ENCODE measurements around the gene SMC5. TPM values are rescaled to one million over a fixed set of nuclear protein-coding genes. Genes with fewer than 3 reads are reported as not detected.
"Not testable (repeated sequence)": the region's sequence is repeated elsewhere in the genome, so short reads cannot be mapped to it uniquely, and the experiment has no call there.

SMC5 gene
- total and polyA plus RNA-seq, 5 donors: 7.7 to 24.4 (median 15.8) TPM

GRCh38 chr9:70389621-70390266 is 131.0 kb downstream of the SMC5 start:
- ATAC-seq (peak; percentile 56 to 77), DNase-seq (peak in 1 of 3 donors; percentile 59)
- Histone ChIP-seq H3K4me3 (ENCODE audit: low read length) (no peak overlapping the region), H3K27me3 (ENCODE audit: control insufficient read depth, insufficient read depth) (no peaks in the 10 kb centered on the region), H3K27ac (ENCODE audit: low read length) (no peak overlapping the region), H3K9me3 (ENCODE audit: control insufficient read depth, low read length) (no peaks in the 10 kb centered on the region), H3K4me1 (ENCODE audit: control insufficient read depth, insufficient read depth, low read length) (peaks cover 33% of the 10 kb centered on the region)
- WGBS: 49% methylated on average over 10 of the region's 10 CpGs
- intact Hi-C loops (cut with DNase I): loop anchor here in 1 of 4 donors (2.0 kb wide), 1 partner anchor 21 kb away; no protein-coding TSS in a partner anchor

DNA sequence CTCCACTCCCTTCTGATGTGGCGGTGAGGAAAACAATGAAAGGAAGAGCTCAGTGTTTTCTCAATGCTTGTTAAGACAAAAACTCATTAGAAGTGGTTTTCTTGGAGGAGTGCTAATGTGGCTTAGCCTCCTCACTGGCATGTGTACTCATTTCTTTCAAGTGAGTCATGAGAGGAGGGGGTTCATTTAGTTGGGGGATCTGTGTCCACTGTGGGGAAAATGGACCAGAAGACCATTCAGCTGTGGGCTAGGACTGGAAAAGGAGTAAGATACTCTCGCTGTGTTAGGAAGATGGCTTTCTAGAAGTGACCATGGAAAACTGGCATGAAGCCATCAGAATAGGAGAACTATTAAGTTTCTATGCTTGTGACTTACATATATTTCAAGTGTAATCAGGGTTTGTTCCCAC is 132.2 kb downstream of the SMC5 start:
- intact Hi-C loops (cut with DNase I): loop anchor here in 1 of 4 donors (2.0 kb wide), 1 partner anchor 20 kb away; no protein-coding TSS in a partner anchor
- H3K4me1 ChIP-seq (ENCODE audit: control insufficient read depth, insufficient read depth, low read length): peaks cover 35% of the 10 kb centered on the region
- H3K4me3 ChIP-seq (ENCODE audit: low read length): no peak overlapping the region
- H3K27me3 ChIP-seq (ENCODE audit: control insufficient read depth, insufficient read depth): no peaks in the 10 kb centered on the region
- peak in 1 of 2 donors; percentile 16 for ATAC-seq
- WGBS: 53% methylated on average over 2 of the region's 2 CpGs
- no peaks in the 10 kb centered on the region for H3K9me3 ChIP-seq (ENCODE audit: control insufficient read depth, low read length)
- H3K27ac ChIP-seq (ENCODE audit: low read length): peak overlapping the region; percentile 59
- no peak for DNase-seq

- Histone ChIP-seq H3K27me3 (ENCODE audit: control insufficient read depth, insufficient read depth) (no peaks in the 10 kb centered on the region), H3K9me3 (ENCODE audit: control insufficient read depth, low read length) (no peaks in the 10 kb centered on the region), H3K4me1 (ENCODE audit: control insufficient read depth, insufficient read depth, low read length) (peaks cover 38% of the 10 kb centered on the region), H3K4me3 (ENCODE audit: low read length) (no peak overlapping the region), H3K27ac (ENCODE audit: low read length) (no peak overlapping the region)
- intact Hi-C loops (cut with DNase I): no loop called here
- ATAC-seq: peak in 1 of 2 donors; percentile 22
- no peak for DNase-seq
- WGBS: 73% methylated on average over 2 of the region's 2 CpGs
These were observed 133.4 kb downstream of the SMC5 start for GRCh38 chr9:70392189-70392588.

DNA sequence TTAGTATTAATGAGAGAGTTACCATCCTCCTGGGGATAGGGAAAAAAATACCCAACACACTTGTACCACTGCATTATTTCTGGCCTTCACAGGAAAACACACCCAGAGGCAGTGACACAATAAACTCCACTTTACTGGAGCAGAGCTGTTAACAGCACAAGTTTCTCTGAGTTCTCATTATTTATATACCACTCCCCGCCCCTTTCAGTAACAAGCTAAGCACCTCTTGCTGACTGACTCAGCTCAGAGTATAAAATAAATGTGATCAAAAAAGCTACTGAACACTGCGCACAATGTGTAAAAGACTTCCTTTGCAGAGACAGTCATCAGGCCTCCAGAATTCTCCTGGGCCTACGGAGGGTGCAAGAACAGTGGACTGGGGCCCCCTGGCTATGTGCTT is 134.1 kb downstream of the SMC5 start:
- 67% methylated on average over 3 of the region's 3 CpGs for WGBS
- H3K4me1 ChIP-seq (ENCODE audit: control insufficient read depth, insufficient read depth, low read length): peaks cover 43% of the 10 kb centered on the region
- DNase-seq: no peak
- no peak overlapping the region for H3K27ac ChIP-seq (ENCODE audit: low read length)
- H3K4me3 ChIP-seq (ENCODE audit: low read length): no peak overlapping the region
- H3K27me3 ChIP-seq (ENCODE audit: control insufficient read depth, insufficient read depth): no peaks in the 10 kb centered on the region
- no peaks in the 10 kb centered on the region for H3K9me3 ChIP-seq (ENCODE audit: control insufficient read depth, low read length)
- ATAC-seq: peak; percentile 18 to 55
- intact Hi-C loops (cut with DNase I): no loop called here

- intact Hi-C loops (cut with DNase I): no loop called here
- H3K27ac ChIP-seq (ENCODE audit: low read length): no peak overlapping the region
- peaks cover 50% of the 10 kb centered on the region for H3K4me1 ChIP-seq (ENCODE audit: control insufficient read depth, insufficient read depth, low read length)
- no peak for ATAC-seq
- H3K27me3 ChIP-seq (ENCODE audit: control insufficient read depth, insufficient read depth): no peaks in the 10 kb centered on the region
- no peaks in the 10 kb centered on the region for H3K9me3 ChIP-seq (ENCODE audit: control insufficient read depth, low read length)
- WGBS: 76% methylated on average over 6 of the region's 6 CpGs
- DNase-seq: no peak
- H3K4me3 ChIP-seq (ENCODE audit: low read length): no peak overlapping the region
These were observed 136.9 kb downstream of the SMC5 start for GRCh38 chr9:70395652-70396051.

DNA sequence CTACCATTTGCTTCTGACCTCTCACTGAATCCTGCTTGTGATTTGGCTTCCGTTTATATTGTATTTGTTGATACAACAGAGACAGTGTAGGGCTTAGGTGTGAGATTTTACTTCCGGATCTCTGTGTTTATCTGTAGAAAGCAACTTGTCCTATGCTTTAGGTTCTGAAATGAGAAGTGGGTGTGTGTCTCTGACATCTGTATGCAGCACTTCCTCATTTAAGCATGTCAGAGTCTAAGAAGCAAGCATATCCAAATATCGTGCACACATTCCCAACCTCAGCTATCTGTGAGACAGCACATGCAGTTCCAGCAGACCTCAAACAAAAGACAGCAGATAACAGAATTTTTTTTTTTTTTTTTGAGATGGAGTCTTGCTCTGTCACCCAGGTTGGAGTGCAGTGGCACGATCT is 139.4 kb downstream of the SMC5 start:
- Histone ChIP-seq H3K4me3 (ENCODE audit: low read length) (peak overlapping the region; percentile 9), H3K4me1 (ENCODE audit: control insufficient read depth, insufficient read depth, low read length) (peaks cover 37% of the 10 kb centered on the region), H3K9me3 (ENCODE audit: control insufficient read depth, low read length) (no peaks in the 10 kb centered on the region), H3K27me3 (ENCODE audit: control insufficient read depth, insufficient read depth) (no peaks in the 10 kb centered on the region), H3K27ac (ENCODE audit: low read length) (no peak overlapping the region)
- DNase-seq (no peak), ATAC-seq (peak; percentile 65 to 80)
- intact Hi-C loops (cut with DNase I): no loop called here
- WGBS: 12% methylated on average over 4 of the region's 4 CpGs

DNA sequence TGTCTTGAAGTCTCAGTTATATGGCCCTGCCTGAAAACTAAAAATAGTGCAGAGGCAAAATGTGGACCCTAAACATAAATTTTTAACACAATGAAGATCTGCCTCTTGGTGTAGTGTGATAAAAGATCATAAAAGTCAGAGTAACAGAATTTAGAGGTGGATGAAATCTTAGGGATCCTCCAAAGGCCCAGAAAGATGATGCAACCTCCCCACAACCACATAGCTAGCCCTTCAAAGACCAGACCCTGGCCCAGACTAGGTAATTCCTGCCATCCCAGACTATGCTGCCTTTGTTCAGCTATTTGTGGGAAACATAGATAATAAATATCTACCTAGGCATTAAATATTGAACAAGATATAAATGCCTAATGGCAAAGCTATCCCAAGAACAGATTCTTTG is 140.4 kb downstream of the SMC5 start:
- peak overlapping the region; percentile 81 for H3K27ac ChIP-seq (ENCODE audit: low read length)
- H3K9me3 ChIP-seq (ENCODE audit: control insufficient read depth, low read length): no peaks in the 10 kb centered on the region
- no peak overlapping the region for H3K4me3 ChIP-seq (ENCODE audit: low read length)
- intact Hi-C loops (cut with DNase I): no loop called here
- peaks cover 38% of the 10 kb centered on the region for H3K4me1 ChIP-seq (ENCODE audit: control insufficient read depth, insufficient read depth, low read length)
- ATAC-seq (no peak), DNase-seq (no peak)
- no peaks in the 10 kb centered on the region for H3K27me3 ChIP-seq (ENCODE audit: control insufficient read depth, insufficient read depth)

- ATAC-seq (peak in 1 of 2 donors; percentile 4), DNase-seq (no peak)
- Histone ChIP-seq H3K9me3 (ENCODE audit: control insufficient read depth, low read length) (no peaks in the 10 kb centered on the region), H3K27me3 (ENCODE audit: control insufficient read depth, insufficient read depth) (no peaks in the 10 kb centered on the region), H3K4me3 (ENCODE audit: low read length) (peak overlapping the region; percentile 12), H3K27ac (ENCODE audit: low read length) (peak overlapping the region; percentile 50), H3K4me1 (ENCODE audit: control insufficient read depth, insufficient read depth, low read length) (peaks cover 42% of the 10 kb centered on the region)
- 71% methylated on average over 5 of the region's 5 CpGs for WGBS
- intact Hi-C loops (cut with DNase I): loop anchor here in 1 of 4 donors (10.0 kb wide), 1 partner anchor 45 kb away; no protein-coding TSS in a partner anchor
These were observed 141.5 kb downstream of the SMC5 start for GRCh38 chr9:70400107-70400892.

DNA sequence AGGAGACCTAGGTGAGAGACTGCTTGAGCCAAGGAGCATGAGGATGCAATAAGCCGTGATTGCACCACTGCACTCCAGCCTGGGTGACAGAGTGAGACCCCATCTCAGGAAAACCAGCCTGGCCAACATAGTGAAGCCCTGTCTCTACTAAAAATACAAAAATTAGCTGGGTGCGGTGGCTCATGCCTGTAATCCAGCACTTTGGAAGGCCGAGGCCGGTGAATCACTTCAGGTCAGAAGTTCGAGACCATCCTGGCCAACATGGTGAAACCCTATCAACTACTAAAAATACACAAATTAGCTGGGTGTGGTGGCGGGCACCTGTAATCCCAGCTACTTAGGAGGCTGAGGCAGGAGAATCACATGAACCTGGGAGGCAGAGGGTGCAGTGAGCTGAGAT is 142.5 kb downstream of the SMC5 start:
- intact Hi-C loops (cut with DNase I): loop anchor here in 1 of 4 donors (10.0 kb wide), 1 partner anchor 46 kb away; no protein-coding TSS in a partner anchor
- not testable (repeated sequence) for H3K9me3 ChIP-seq (ENCODE audit: control insufficient read depth, low read length); H3K4me3 ChIP-seq (ENCODE audit: low read length); DNase-seq; H3K27ac ChIP-seq (ENCODE audit: low read length); ATAC-seq; H3K27me3 ChIP-seq (ENCODE audit: control insufficient read depth, insufficient read depth)
- WGBS: 95% methylated on average over 6 of the region's 6 CpGs
- peaks cover 42% of the 10 kb centered on the region for H3K4me1 ChIP-seq (ENCODE audit: control insufficient read depth, insufficient read depth, low read length)

GRCh38 chr9:70402213-70402612 is 143.4 kb downstream of the SMC5 start:
- peaks cover 43% of the 10 kb centered on the region for H3K4me1 ChIP-seq (ENCODE audit: control insufficient read depth, insufficient read depth, low read length)
- H3K9me3 ChIP-seq (ENCODE audit: control insufficient read depth, low read length): no peaks in the 10 kb centered on the region
- H3K27ac ChIP-seq (ENCODE audit: low read length): no peak overlapping the region
- no peak overlapping the region for H3K4me3 ChIP-seq (ENCODE audit: low read length)
- WGBS: 47% methylated on average over 1 of the region's 1 CpG
- no peaks in the 10 kb centered on the region for H3K27me3 ChIP-seq (ENCODE audit: control insufficient read depth, insufficient read depth)
- DNase-seq: no peak
- intact Hi-C loops (cut with DNase I): loop anchor here in 1 of 4 donors (10.0 kb wide), 1 partner anchor 47 kb away; no protein-coding TSS in a partner anchor
- no peak for ATAC-seq

DNA sequence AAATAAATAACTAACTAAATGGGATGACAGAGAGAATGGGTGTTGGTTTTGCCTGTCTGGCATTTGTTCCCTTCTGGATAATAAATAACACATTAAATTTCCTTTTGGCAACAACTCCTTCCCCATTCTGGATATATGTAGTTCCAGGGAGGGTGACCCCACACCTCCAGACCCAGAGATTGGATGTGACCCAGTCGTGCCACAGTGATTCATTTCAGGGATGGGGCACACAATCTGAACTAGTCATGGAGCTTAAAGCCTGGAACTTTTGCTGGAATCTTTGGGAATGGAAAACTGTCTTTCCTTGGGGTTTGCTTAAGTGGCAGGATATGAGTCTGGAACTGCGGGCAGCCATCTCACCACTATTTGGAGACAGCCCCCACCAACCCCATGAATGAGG is 144.4 kb downstream of the SMC5 start:
- peaks cover 47% of the 10 kb centered on the region for H3K4me1 ChIP-seq (ENCODE audit: control insufficient read depth, insufficient read depth, low read length)
- 54% methylated on average over 2 of the region's 2 CpGs for WGBS
- ATAC-seq: peak in 1 of 2 donors; percentile 34
- DNase-seq: no peak
- no peaks in the 10 kb centered on the region for H3K9me3 ChIP-seq (ENCODE audit: control insufficient read depth, low read length)
- intact Hi-C loops (cut with DNase I): loop anchor here in 1 of 4 donors (10.0 kb wide), 1 partner anchor 48 kb away; no protein-coding TSS in a partner anchor
- H3K4me3 ChIP-seq (ENCODE audit: low read length): no peak overlapping the region
- H3K27ac ChIP-seq (ENCODE audit: low read length): peak overlapping the region; percentile 54
- no peaks in the 10 kb centered on the region for H3K27me3 ChIP-seq (ENCODE audit: control insufficient read depth, insufficient read depth)
